ENCODE measurements around the gene TIA1.
"Not testable (repeated sequence)": the region's sequence is repeated elsewhere in the genome, so short reads cannot be mapped to it uniquely, and the experiment has no call there.

TIA1 gene

DNA sequence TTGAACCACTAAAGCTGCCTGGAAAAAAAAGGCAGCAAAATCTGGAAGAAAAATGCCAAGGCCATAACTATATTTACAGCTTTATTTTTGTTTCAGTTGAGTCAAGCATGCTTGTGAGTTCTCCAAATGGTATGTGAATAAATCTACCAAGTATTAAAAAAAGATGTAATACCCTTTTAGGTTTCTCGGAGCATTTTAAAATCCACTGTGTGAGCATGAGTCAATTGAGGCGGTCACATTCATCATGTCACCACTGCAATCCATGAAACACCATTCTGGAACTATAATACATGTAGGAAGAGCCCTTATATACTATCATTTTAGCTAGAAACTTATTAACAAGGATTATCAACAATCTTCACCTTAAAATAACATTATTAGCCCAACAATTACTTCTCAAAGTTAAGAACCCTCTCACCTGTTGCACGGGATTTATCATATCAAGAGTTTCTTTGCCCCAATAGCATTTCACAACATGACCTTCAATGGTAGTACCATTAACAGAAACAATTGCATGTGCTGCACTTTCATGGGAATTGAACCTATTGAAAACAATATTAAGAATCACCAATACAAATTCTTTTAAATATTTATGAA lies 33.4 kb downstream of the TIA1 start:
- no peak for DNase-seq (ENCODE audit: low read depth)

DNA sequence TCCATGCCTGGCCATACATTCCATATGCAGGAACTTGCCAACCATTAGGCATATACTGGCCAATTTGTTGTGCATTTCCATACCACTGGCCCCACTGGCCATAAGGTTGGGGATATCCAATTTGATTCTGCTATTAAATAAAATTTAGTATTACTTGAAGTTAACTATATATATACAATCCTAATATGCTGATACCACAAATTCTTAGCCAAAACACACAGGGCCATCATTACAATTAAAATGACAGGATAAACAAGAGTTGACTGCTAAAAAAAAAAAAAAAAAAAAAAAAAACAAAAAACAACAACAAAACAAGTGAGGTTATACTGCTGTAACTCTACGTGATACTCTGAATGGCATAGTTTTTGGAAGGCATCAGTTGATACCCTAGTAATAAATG lies 34.1 kb downstream of the TIA1 start:
- DNase-seq (ENCODE audit: low read depth), result no peak

DNA sequence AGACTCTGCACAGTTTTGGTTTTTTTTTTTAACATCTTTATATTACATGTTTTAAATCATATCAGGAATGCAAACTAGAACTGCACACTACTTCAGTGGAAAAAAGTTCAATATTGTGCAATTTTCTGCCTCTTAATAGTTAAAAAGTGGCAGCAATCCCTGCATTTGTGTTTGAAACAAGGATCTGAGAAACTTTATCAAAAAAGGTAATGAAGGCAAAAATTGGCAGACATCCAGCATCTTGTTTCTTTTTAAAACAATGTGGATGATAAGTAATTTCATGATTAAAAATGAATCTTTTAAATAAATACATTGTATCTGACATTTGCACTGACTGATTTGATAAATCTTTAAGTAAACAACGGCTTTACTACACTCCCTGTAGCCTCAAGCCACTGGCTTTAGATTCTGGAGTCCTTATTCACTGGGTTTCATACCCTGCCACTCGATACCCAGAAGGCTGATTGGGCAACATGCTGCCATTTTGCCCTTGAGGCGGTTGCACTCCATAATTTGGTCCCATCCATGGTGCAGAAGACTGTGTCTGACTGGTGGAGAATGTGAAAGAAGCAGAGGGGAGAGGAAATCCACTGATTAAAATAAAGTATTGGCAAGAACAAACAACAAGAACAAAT lies 36.0 kb downstream of the TIA1 start:
- DNase-seq (ENCODE audit: low read depth), result no peak

DNA sequence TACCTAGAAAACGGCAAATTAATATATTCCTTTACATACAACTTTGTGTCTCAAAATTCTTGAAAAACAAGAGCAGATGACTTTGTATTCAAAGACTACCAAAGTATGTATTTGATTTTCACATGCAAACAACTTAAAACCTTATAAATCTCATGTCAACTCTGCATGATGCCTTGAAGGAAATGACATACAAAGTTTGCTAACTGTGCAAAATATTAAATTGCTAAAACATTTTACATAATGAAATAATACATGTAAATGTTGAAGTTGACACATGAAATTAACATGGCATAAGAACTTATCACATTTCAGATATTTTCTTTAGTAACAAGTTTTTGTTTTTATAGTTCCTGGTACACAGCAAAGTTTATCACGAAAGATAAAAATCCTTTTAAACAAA lies 36.8 kb downstream of the TIA1 start:
- DNase-seq (ENCODE audit: low read depth), result no peak

DNA sequence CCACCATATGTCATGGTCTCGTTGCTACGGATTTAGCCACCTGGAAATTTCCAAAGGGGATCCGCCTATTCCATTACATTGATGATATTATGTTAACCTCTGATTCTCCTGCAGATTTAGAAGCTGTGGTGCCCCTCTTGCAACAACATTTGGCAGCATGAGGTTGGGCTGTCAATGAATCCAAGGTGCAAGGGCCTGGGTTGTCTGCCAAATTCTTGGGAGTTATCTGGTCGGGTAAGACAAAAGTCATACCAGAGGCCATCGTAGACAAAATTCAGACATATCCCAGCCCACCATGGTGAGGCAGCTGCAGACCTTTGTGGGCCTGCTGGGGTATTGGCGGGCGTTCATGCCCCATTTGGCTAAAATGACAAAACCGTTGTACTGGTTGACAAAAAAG lies 44.0 kb downstream of the TIA1 start:
- DNase-seq (ENCODE audit: low read depth), result no peak

DNA sequence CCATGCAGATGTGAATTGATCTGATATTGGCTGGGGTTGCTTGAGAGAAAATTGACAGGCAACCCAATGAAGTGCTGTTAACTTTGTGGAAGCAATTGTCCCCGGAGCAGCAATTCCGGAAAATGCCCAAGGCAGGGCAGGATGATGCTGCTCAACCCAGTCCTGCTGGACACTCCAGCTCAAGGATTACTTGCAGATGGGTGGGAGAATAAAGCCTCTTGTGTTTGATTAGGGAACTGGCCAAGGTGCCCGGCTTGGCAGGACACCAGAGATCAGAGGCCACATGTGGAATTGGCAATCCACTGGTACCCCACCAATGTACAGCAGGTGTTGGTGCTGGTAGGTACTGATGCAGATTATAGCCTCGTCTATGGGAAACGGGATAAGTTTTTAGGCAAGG lies 45.3 kb downstream of the TIA1 start:
- no peak for DNase-seq (ENCODE audit: low read depth)

DNA sequence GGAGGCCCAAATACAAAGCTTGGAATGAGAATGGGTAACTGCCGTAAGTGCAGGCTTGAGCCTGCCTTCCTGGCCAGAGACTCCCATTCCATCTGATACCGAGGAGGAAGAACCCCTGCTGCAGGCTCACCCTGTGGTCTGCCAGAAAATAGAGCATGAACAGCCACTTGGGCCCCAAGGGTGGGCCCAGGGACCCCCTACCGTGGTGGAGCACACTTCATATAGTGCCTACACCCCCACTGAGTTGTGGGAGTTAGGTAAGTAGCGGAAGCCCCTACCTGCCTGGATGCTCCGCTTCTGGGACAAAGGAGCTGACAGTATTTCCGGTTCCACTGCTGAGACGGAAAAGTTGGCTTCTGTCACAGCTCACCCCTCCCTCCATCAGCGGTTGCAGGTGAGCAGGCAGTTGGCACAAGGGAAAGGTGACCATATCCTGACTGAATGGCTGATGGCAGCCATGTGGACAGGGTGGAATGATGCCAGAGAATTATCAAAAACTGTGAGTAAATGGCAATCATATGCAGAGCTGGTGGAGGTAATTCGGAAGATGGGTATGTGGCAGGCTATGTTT lies 46.1 kb downstream of the TIA1 start:
- DNase-seq (ENCODE audit: low read depth), result no peak

DNA sequence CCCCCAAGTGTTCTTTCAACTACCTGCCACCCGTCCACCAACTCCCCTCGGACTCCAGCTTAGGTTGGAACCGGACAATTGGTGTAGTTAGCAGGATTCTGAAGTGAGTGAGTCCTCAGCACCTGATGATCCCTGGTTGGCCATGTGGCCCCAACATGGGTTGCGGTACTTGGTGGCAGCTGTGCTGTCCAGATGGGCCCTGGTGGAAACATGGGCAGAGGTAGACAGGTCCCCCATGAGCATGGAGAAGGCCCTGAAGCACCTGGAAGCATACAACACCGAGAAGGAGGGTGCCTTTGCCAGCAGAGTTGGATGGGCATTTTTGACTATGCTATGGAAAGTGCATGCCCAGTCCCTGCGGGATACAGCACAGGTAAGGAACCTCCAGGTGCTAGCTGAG lies 46.6 kb downstream of the TIA1 start:
- no peak for DNase-seq (ENCODE audit: low read depth)

DNA sequence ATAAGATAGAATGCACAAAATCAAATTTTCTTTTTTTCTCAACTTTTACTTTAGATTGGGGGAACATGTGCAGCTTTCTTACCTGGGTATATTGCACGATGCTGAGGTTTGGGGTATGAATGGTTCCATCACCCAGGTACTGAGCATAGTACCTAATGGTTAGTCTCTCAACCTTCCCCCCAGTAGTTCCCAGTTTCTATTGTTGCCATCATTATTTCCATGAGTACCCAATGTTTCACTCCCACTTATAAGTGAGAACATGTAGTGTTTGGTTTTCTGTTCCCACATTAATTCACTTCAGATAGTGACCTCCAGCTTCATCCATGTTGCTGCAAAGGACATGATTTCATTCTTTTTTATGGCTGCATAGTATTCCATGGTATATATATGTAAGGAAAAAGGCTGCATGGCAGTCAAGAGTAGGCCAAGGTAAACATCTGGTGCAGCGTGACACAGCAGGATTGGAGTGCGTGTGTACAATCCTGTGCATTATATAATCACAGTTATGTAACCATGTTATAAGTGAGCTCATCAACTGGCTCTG lies 47.1 kb downstream of the TIA1 start:
- no peak for DNase-seq (ENCODE audit: low read depth)

DNA sequence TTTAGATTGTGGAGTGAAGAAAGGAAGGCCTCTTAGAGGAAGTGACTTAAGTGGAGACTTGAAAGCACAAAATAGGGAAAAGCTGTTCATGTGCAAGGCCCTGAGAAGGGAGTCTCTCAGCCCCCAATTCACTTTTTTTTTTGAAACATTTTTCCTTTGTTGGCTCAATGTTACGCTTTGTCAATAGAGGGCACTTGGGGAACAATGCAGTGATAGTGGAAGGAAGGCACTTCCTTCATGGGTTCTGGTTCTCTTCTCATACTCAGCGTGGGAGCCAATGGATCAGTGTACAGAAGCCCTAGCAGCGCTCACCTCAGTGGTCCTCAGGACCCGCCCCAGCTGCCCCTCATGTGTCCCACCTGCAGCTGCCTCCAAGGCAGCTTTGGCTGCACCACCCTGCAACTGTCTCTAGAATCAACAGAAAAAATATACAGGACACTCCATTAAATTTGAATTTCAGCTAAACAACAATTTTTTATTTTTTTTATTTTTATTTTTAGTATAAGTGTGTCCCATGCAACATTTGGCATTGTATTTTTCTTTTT lies 49.0 kb downstream of the TIA1 start:
- DNase-seq (ENCODE audit: low read depth), result no peak

DNA sequence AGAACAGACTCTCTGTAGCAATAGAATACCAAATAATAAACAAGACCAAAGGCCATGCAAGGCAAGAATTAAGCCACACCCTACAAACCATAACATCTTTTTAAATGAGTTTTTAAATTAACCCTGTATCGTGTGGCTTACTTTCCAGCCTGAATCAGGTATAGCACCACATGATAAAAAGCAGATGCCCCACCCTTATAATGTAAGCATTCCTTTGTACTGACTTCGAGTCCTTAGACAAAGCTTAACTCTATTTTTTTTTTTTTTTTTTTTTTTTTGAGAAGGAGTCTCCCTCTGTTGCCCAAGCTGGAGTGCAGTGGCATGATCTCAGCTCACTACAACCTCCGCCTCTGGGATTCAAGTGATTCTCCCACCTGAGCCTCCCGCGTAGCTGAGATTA lies 55.9 kb downstream of the TIA1 start:
- DNase-seq (ENCODE audit: low read depth), result no peak

DNA sequence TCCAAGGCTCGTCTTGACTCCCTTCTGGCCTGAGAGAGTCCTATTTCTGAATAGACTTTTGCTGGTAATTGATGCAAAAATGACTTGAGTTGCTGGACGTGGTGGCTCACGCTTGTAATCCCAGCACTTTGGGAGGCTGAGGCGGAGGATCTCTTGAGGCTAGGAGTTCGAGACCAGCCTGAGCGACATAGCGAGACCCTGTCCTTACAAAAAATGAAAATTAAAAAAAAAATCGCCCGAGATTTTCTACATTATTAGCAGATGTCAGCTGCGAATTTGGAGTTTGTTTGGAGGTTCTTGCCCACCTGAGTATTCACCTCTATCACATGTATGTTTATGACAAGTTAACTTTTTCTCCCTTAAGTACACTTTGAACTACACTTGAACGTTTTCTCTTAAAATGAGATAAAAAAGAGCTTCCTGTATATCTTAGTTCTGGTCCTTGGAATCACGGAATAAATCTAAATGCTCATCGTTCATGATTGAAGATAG lies 57.1 kb downstream of the TIA1 start:
- no peak for DNase-seq (ENCODE audit: low read depth)

DNA sequence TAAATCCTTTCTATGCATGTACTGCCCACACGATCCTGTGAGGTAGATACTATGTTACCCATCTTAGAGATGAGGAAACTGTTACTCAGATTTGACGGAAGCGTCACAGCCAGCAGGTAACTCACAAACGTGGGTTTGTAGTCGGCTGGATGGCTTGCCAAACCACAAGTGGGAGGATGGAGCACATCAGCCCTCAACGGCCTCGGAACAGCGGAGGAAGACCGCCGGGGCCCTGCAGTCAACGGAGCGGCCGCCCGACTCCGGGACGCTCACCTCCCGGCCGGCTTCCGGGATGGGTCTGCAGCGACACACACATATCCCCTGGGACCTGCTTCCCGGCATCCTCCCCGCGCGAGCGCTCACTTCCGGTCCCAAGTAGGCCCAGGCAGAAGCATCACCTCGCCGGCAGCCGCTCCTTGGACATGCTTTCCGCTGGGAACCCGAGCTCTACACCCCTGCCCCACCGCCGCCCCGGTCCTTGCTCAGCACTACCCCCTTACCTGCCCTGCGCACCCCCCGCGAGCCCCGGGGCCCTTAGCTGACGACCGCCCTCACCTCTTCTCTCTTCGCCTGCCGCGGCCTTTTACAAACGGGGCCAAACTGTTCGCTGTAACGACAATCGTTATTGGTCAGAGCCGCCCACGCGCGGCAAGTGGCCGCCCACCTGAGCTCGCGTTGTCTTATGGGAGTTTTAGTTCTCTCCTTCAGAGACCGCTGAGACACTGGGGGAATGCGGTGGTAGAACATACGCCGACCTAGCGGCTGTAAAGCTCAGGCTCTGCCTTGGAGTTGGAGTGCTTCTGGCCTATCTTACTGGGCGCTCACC lies 57.8 kb downstream of the TIA1 start, which contains the start of gene C2orf42:
Gene C2orf42, minus strand, starts transcription at position 602 of the 826 bp plus-strand sequence. CDS start 9,034 bp downstream, outside the sequence.
- peak; percentile 88 for DNase-seq (ENCODE audit: low read depth)

DNA sequence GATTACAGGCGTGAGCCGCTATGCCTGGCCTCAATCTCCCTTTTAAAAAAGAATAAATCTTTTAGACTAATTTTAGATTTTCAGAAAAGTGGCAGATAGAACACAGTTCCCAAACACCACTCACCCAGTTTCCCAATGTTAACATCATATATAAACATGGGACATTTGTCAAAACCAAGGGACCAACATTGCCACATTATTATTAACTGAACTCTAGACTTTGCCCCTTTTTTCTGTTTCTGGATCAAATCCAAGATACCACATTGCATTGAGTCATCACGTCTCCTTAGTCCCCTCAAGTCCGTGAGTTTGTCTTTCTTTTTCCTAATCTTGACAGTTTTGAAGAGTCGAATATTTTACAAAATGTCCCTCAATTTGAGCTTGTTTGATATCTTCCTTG lies 60.0 kb downstream of the TIA1 start:
- DNase-seq (ENCODE audit: low read depth), result no peak

DNA sequence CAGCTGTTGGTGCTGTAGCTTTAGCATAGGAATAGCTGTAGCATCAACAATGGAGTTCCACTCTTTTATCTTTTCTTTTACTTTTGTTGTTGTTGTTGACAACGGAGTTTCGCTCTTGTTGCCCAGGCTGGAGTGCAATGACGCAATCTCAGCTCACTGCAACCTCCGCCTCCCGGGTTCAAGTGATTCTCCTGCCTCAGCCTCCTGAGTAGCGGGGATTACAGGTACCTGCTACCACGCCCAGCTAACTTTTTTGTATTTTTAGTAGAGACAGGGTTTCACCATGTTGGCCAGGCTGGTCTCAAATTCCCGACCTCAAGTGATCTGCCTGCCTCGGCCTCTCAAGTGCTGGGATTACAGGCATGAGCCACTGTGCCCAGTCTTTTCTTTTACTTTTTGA lies 61.3 kb downstream of the TIA1 start:
- DNase-seq (ENCODE audit: low read depth), result not testable (repeated sequence)

DNA sequence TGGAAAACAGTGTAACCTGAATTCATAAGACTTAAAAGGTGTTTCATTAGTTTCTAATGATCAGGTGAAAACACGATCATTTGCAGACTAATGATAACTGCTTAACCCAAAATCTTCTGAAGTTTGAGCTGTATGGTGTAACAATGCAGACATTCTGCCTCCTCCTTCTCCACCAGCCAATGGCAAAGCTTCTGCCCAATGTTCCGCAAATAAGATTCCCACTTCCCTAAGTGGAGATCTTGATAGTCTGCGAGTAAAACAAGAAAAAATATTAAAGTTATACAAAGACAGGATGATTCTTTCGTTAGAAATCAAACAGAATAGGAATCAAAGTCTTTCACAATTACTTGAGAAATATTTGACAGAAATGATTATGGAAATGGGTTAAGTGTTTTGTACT lies 65.7 kb downstream of the TIA1 start:
- no peak for DNase-seq (ENCODE audit: low read depth)

DNA sequence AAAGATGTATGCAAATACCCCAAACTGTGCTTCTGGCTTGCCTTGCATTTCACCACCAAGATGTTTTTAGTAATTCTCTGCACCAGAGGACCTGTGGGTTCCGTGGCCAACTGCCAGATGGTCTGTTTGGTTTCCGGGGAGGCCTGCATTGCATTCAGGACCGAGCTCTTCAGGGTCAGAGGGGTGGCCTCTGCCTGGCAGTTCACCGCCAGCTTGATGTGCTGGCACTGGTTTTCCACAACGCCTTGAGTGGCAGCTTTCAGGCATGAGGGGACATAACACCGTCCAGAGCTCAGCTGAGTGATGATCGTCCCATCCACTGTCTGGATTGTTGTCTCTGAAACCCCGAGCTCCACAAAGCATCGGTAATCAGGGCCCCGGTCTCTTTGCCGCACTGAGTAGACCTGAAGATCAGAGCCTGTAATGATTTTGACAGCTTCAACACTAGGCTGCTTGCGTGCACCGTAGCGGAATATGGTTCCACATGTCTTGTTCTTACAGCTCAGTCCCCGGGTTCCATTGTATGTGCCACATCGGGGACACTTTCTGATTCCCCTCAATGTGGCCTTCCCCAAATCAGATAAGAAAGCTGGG lies 67.0 kb downstream of the TIA1 start:
- DNase-seq (ENCODE audit: low read depth), result no peak

DNA sequence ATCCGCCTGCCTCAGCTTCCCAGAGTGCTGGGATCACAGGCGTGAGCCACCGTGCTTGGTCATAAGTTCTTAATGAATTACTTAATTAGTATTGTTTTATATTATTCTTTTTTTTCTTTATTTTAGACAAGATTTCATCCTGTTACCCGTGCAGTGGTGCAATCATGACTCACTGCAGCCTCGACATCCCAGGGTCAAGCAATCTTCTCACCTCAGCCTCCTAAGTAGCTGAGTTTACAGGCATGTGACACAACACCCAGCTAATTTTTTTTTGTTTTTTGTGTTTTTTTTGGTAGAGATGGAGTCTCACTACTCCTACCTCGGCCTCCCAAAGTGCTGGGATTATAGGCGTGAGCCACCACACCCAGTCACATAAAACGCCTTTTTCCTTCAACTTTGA lies 74.9 kb downstream of the TIA1 start:
- no peak for DNase-seq (ENCODE audit: low read depth)

DNA sequence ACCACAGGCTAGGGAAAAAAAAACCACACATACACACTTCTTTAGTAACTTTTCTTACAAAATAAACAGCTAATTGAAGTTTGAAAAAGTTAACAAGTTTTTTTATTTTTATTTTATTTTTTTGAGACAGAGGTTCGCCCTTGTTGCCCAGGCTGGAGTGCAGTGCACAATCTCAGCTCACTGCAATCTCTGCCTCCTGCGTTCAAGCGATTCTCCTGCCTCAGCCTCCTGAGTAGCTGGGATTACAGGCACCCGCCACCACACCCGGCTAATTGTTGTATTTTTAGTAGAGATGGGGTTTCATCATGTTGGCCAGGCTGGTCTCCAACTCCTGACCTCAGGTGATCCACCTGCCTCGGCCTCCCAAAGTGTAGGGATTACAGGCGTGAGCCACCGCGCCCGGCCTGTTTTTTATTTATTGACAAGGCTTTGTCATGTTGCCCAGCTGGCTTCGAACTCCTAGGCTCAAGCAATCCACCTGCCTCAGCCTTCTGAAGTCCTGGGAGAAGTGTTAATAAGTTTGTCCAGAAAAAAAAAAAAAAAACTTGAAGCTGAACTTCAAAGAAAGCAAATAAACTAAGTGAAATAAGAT lies 78.7 kb downstream of the TIA1 start:
- not testable (repeated sequence) for DNase-seq (ENCODE audit: low read depth)

DNA sequence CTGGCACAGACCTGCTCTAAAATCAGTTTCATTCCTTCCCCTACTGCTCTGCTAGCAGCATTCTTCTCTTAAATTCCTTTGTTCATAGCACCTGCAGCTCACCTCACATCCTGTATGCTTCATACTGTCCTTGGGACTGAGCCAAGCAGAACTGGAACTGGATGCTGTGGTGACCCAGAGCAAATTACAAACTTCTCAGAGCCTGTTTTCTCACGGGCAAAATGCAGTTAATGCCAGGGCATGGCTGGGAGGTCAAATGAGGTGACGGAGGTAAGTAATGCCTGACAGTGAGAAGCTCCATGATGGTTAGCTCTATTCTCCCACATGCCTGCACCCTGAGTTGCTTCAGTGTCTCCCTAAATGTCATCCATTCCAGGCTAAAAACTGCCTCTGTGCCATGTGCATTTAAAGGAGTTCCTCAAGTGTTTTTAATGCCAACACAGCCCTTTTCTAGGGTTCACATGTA lies 87.3 kb downstream of the TIA1 start:
- no peak for DNase-seq (ENCODE audit: low read depth)

DNA sequence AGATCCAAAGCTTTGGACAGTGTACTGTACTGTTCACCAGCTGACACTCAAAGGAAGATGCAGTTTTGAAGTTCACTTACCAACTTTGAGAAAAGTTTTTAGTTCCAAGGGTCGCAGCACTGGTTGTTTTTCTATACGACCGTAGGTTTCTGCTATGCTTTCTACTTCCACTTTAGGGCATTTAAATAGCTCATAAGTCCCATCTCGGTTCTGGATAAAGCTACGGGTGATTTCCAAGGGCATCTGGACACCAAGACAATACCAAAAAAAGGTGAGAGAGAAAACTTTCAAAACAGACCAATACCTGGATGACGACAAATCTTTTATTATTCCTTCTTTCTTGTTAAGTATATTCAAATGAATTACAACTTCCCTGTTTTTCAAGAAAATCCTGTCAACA lies 87.9 kb downstream of the TIA1 start:
- no peak for DNase-seq (ENCODE audit: low read depth)
